Measurements from ENCODE around the gene INSYN2A.

Gene INSYN2A

GRCh38 chr10:127149501-127150081 lies 46.8 kb downstream of the INSYN2A start:
- TF ChIP-seq CTCF (conservative IDR thresholded peaks at IDR 0.05; ENCODE audit: low read depth, low read length): no peak
- peak; percentile 54 for DNase-seq (ENCODE audit: low read depth)
- H3K4me3 ChIP-seq (ENCODE audit: low read depth, low read length): no peak overlapping the region

GRCh38 chr10:127148933-127149220 lies 47.5 kb downstream of the INSYN2A start:
- DNase-seq (ENCODE audit: low read depth): peak; percentile 82

GRCh38 chr10:127148066-127148932 lies 48.1 kb downstream of the INSYN2A start:
- peak overlapping the region; percentile 13 for H3K4me3 ChIP-seq (ENCODE audit: low read depth, low read length)
- no peak for TF ChIP-seq CTCF (conservative IDR thresholded peaks at IDR 0.05; ENCODE audit: low read depth, low read length)
- DNase-seq (ENCODE audit: low read depth): peak; percentile 81

More at GRCh38 chr10:127148933-127149220, 47.5 kb downstream of the INSYN2A start:
- no peak overlapping the region for H3K4me3 ChIP-seq (ENCODE audit: low read depth, low read length)
- no peak for TF ChIP-seq CTCF (conservative IDR thresholded peaks at IDR 0.05; ENCODE audit: low read depth, low read length)

GRCh38 chr10:127146661-127147060 lies 49.7 kb downstream of the INSYN2A start:
- no peak overlapping the region for H3K4me3 ChIP-seq (ENCODE audit: low read depth, low read length)
- DNase-seq (ENCODE audit: low read depth): no peak
- no peak for TF ChIP-seq CTCF (conservative IDR thresholded peaks at IDR 0.05; ENCODE audit: low read depth, low read length)
